ENCODE results near the gene CLDN3.

DNA sequence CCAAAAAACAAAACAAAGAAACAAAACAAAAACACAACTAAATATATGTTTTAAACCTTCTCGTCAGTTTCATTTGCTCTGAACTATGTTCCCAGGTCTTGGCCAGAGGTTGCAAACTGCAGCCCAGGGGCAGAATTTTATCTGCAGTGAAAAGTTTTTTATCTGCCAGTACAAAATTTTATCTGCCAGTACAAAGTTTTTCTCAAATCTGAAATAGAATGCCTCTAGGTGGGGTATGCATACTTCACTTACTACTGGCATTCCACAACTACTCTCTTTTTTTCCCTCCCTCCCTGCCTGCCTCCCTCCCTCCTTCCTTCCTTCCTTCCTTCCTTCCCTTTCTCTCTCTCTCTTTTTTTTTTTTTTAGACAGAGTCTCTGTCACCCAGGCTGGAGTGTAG, 9.4 kb upstream of the CLDN3 start:
- TF ChIP-seq CTCF (IDR thresholded peaks at IDR 0.05) (no peak), POLR2A (IDR thresholded peaks at IDR 0.05) (no peak)
